K562 (cell line): ENCODE results near the gene OR2T10. TPM values are rescaled to one million over a fixed set of nuclear protein-coding genes. Genes with fewer than 3 reads are reported as not detected.

Experiments
- ATAC-seq: fragments of 200-7000 bp; cut with Tn5 transposase; 3 replicates; pipeline ENCODE4 v1.9.1; 2020; ENCODE audit warnings: moderate library complexity
- BruUV-seq: library from RNA; stranded (reverse); fragments of 400-500 nt; replicated peaks from 2 replicates; lab custom pipeline; 2021; lab: Mats Ljungman, UMichigan
- CTCF ChIA-PET: fragments of 300-600 bp; formaldehyde crosslinking; extraction: SDS; loops from one replicate; lab custom pipeline; 2021; ENCODE audit warnings: low intra/inter-chr PET ratio; lab: Yijun Ruan, JAX
- POLR2A ChIA-PET: fragments of 300-600, 350-650 bp; sonication (Branson Sonifier 250); formaldehyde crosslinking; extraction: SDS; loops from one replicate; lab custom pipeline; 2021; ENCODE audit warnings: antibody characterized with exemption, inconsistent platforms; lab: Yijun Ruan, JAX
- DNase-seq, 4 experiments: peaks; one replicate each; pipeline versions ENCODE4 v3.0.0 to v3.0.0-alpha.2; 2011 to 2018; ENCODE audit warnings: low spot score in 3 of 4, mixed read lengths in 3 of 4; ENCODE audit errors: extremely low read depth in 1 of 4
- FAIRE-seq: peaks from 2 replicates; lab custom pipeline; 2011; peaks lifted over from hg19 to GRCh38; lab: Jason Lieb, UNC
- H2AFZ ChIP-seq: 2 replicates; pipeline ENCODE4 v1.6.0; 2011; ENCODE audit warnings: low read depth, low read length, control low read depth, inconsistent platforms
- H3K27ac ChIP-seq: fragments of 200-600 bp; 3 replicates; pipeline ENCODE4 v1.8.0; 2011; ENCODE audit warnings: low read depth, mild to moderate bottlenecking, control low read depth, inconsistent platforms, low read length, moderate library complexity, mixed read lengths; ENCODE audit errors: extremely low read depth
- H3K27me3 ChIP-seq, 2 experiments: fragments of 300-600 bp in 1 of 2; 2 replicates in 1 of 2; 3 replicates in 1 of 2; pipeline versions ENCODE4 v1.6.0 to v1.8.0; 2011; ENCODE audit warnings: inconsistent platforms in 2 of 2, low read length in 2 of 2, mild to moderate bottlenecking in 1 of 2, mixed read lengths in 1 of 2, moderate library complexity in 1 of 2; ENCODE audit not compliant: control insufficient read depth in 2 of 2, insufficient read depth in 2 of 2
- H3K36me3 ChIP-seq: fragments of 300-600 bp; 3 replicates; pipeline ENCODE4 v1.8.0; 2011; ENCODE audit warnings: mild to moderate bottlenecking, low read length, inconsistent platforms; ENCODE audit not compliant: control insufficient read depth, insufficient read depth
- H3K4me1 ChIP-seq, 2 experiments: fragments of 200-600 bp in 1 of 2; replicated peaks in 1 of 2; 2 replicates in 1 of 2; 3 replicates in 1 of 2; pipeline versions ENCODE4 v1.5.1 to v1.8.0; 2011; ENCODE audit warnings: inconsistent platforms in 2 of 2, low read length in 2 of 2, mild to moderate bottlenecking in 1 of 2, mixed read lengths in 1 of 2, moderate library complexity in 1 of 2; ENCODE audit not compliant: control insufficient read depth in 2 of 2, insufficient read depth in 2 of 2
- H3K4me2 ChIP-seq: 2 replicates; pipeline ENCODE4 v1.6.1; 2011; ENCODE audit warnings: low read length, control low read depth, inconsistent platforms, mixed read lengths; ENCODE audit not compliant: insufficient read depth
- H3K4me3 ChIP-seq: fragments of 200-600 bp; sonication (generic), shearing (Covaris generic); 2 replicates; pipeline ENCODE4 v1.5.1; 2016; ENCODE audit warnings: control low read depth, inconsistent platforms
- H3K79me2 ChIP-seq: fragments of 200-600 bp; 3 replicates; pipeline ENCODE4 v1.8.0; 2011; ENCODE audit warnings: low read length, inconsistent platforms; ENCODE audit not compliant: control insufficient read depth, insufficient read depth
- H3K9ac ChIP-seq, 2 experiments: 2 replicates each; pipeline versions ENCODE4 v1.6.0 to v1.6.1; 2011; ENCODE audit warnings: low read depth in 2 of 2, low read length in 2 of 2, control low read depth in 1 of 2, inconsistent platforms in 1 of 2, mild to moderate bottlenecking in 1 of 2, mixed read lengths in 1 of 2; ENCODE audit not compliant: insufficient read depth in 1 of 2
- H3K9me1 ChIP-seq: one replicate; pipeline ENCODE4 v1.6.0; 2011; ENCODE audit warnings: inconsistent platforms, mild to moderate bottlenecking, low read length, moderate library complexity; ENCODE audit not compliant: control insufficient read depth, insufficient read depth
- H3K9me3 ChIP-seq: replicated peaks from 2 replicates; pipeline ENCODE4 v1.5.1; 2011; ENCODE audit warnings: low read depth, low read length, inconsistent platforms; ENCODE audit not compliant: control insufficient read depth, insufficient read depth
- H4K20me1 ChIP-seq: replicated peaks from 2 replicates; pipeline ENCODE4 v1.6.1; 2011; ENCODE audit warnings: low read length, inconsistent platforms, mixed read lengths; ENCODE audit not compliant: control insufficient read depth, insufficient read depth
- ARHGAP35 ChIP-seq: fragments of 450-650 bp; IDR thresholded peaks from 2 replicates; pipeline ENCODE4 v1.6.1; 2018; ENCODE audit not compliant: partially characterized antibody
- BHLHE40 ChIP-seq: IDR thresholded peaks from 2 replicates; pipeline ENCODE4 v1.6.1; 2011; ENCODE audit warnings: low read length, improper control_type of control experiment
- C11orf30 ChIP-seq: fragments of 450-650 bp; IDR thresholded peaks from 2 replicates; pipeline ENCODE4 v1.6.1; 2016; ENCODE audit warnings: low read depth, mild to moderate bottlenecking
- CBX5 ChIP-seq: IDR thresholded peaks from 2 replicates; pipeline ENCODE4 v1.6.1; 2014; ENCODE audit warnings: low read depth, borderline replicate concordance
- CC2D1A ChIP-seq: fragments of 450-650 bp; IDR thresholded peaks from 2 replicates; pipeline ENCODE4 v1.6.1; 2017; ENCODE audit warnings: mild to moderate bottlenecking
- DMBX1 ChIP-seq: fragments of 250-450 bp; sonication (Bioruptor Pico); IDR thresholded peaks from 2 replicates; pipeline ENCODE4 v1.8.0; 2022; ENCODE audit warnings: inconsistent platforms, mild to moderate bottlenecking, moderate library complexity, borderline replicate concordance
- KAT2B ChIP-seq: IDR thresholded peaks from one replicate; pipeline ENCODE4 v1.6.1; 2012; ENCODE audit warnings: low read depth, mild to moderate bottlenecking, control low read depth, inconsistent platforms, low read length, moderate library complexity
- MAFF ChIP-seq: IDR thresholded peaks from 2 replicates; pipeline ENCODE4 v1.6.1; 2012; ENCODE audit warnings: low read length, improper control_type of control experiment
- MAFG ChIP-seq: fragments of 450-650 bp; conservative IDR thresholded peaks from 2 replicates; pipeline ENCODE4 v1.6.1; 2016; ENCODE audit warnings: missing genetic modification characterization, missing compliant biosample characterization
- MAFK ChIP-seq: IDR thresholded peaks from 2 replicates; pipeline ENCODE4 v1.6.1; 2011; ENCODE audit warnings: low read length, improper control_type of control experiment
- NUFIP1 ChIP-seq: fragments of 450-650 bp; IDR thresholded peaks from 2 replicates; pipeline ENCODE4 v1.6.1; 2018; ENCODE audit not compliant: partially characterized antibody
- SMAD2 ChIP-seq: fragments of 150-350 bp; IDR thresholded peaks from 2 replicates; pipeline ENCODE4 v1.6.1; 2014; ENCODE audit warnings: low read depth, mild to moderate bottlenecking, low read length
- SNRNP70 ChIP-seq: fragments of 200-400 bp; formaldehyde crosslinking; optimal IDR thresholded peaks from 2 replicates; pipeline ENCODE3; 2017; ENCODE audit warnings: low read depth, low read length
- ZNF121 ChIP-seq: sonication (generic); formaldehyde crosslinking; conservative IDR thresholded peaks from 2 replicates; pipeline ENCODE4 v1.8.0; 2022; ENCODE audit warnings: missing genetic modification reagents
- ZNF133 ChIP-seq: fragments of 250-450 bp; sonication (Bioruptor Pico); IDR thresholded peaks from 2 replicates; pipeline ENCODE4 v1.4.0; 2020; ENCODE audit warnings: mild to moderate bottlenecking
- ZNF134 ChIP-seq: fragments of 250-450 bp; sonication (Bioruptor Pico); conservative IDR thresholded peaks from 2 replicates; pipeline ENCODE4 v1.4.0; 2020
- ZNF24 ChIP-seq: fragments of 450-650 bp; IDR thresholded peaks from 2 replicates; pipeline ENCODE4 v1.6.1; 2016
- ZNF316 ChIP-seq: fragments of 450-650 bp; IDR thresholded peaks from 2 replicates; pipeline ENCODE4 v1.6.1; 2016
- ZNF347 ChIP-seq: fragments of 450-650 bp; formaldehyde crosslinking; IDR thresholded peaks from 2 replicates; pipeline ENCODE4 v1.4.0; 2020; ENCODE audit warnings: low read depth, mild to moderate bottlenecking, moderate library complexity
- WGBS: fragments of 100-300 bp; shearing (Covaris generic); methylation state at CpG from one replicate; pipeline ENCODE4 v1.1.6; 2016; ENCODE audit warnings: low coverage, mixed read lengths; ENCODE audit not compliant: insufficient coverage; ENCODE audit errors: missing lambda C conversion rate; 5-methylcytosine and 5-hydroxymethylcytosine counted together
- in situ Hi-C: fragments of 300-500 bp; cut with MboI; formaldehyde crosslinking; loops from 4 replicates; pipeline ENCODE4 v1.15.0; 2018; ENCODE audit warnings: inconsistent platforms, mixed read lengths
- intact Hi-C: fragments of 100-400 bp; cut with micrococcal nuclease; formaldehyde crosslinking; loops from 2 replicates; pipeline ENCODE4 v1.14.2; 2022
- polyA plus RNA-seq, 8 experiments: library from polyadenylated mRNA; depleted of rRNA in 4 of 8; stranded (reverse) in 5 of 8; unstranded in 3 of 8; fragments of >200 nt; fragmentation: Nextera tagmentation in 2 of 8; fragmentation: Illumina TruSeq in 1 of 8; extraction: Ambion mirVana in 2 of 8; extraction: Trizol in 1 of 8; gene quantifications; 2 replicates each; pipeline versions ENCODE4 v1.2.1 to v1.2.3, GENCODE V29; 2011 to 2014; ENCODE audit warnings: inconsistent platforms in 1 of 8, missing spikeins in 1 of 8
- total RNA-seq, 7 experiments: library from RNA; depleted of rRNA in 6 of 7; stranded (reverse); fragments of >200 nt in 6 of 7; fragmentation: Illumina TruSeq in 2 of 7; extraction: Trizol in 2 of 7; gene quantifications; 2 replicates each; pipeline versions ENCODE4 v1.2.1 to v1.2.3, GENCODE V29; 2011 to 2021; ENCODE audit warnings: low replicate concordance in 1 of 7

OR2T10 gene
- total and polyA plus RNA-seq, 9 of the 15 experiments (the other 6 are each of a cell fraction or from before 2014, with no cell fraction given): not detected

GRCh38 chr1:248592655-248593054 lies 4.8 kb downstream of the OR2T10 start:
- no peak overlapping the region for H3K27ac ChIP-seq
- ChIA-PET POLR2A (no interaction called here), CTCF (no interaction called here)
- no peak overlapping the region for H2AFZ ChIP-seq
- H3K36me3 ChIP-seq: no peaks in the 10 kb centered on the region
- H3K4me1 ChIP-seq: no peaks in the 10 kb centered on the region; a peak in 1 of 5 replicates
- intact Hi-C loops (no loop called here), in situ Hi-C loops (no loop called here)
- H3K9ac ChIP-seq: no peak overlapping the region
- H3K79me2 ChIP-seq: no peaks in the 10 kb centered on the region
- 0% methylated on average over 1 of the region's 1 CpG for WGBS
- no peaks in the 10 kb centered on the region for H3K9me1 ChIP-seq
- no peaks in the 10 kb centered on the region for H3K27me3 ChIP-seq
- BruUV-seq: no TSS peak
- H3K4me2 ChIP-seq: no peak overlapping the region
- FAIRE-seq (no peak), ATAC-seq (no peak), DNase-seq (no peak)
- no peaks in the 10 kb centered on the region for H4K20me1 ChIP-seq
- TF ChIP-seq ZNF134 (CRISPR knock-in tag) (no peak), SNRNP70 (no peak), CBX5 (no peak), KAT2B (no peak), SMAD2 (no peak), ZNF316 (peak; percentile 56; the same call in 1 of the 2 replicates), C11orf30 (peak; percentile 45; the same call in 1 of the 2 replicates), ZNF24 (no peak), BHLHE40 (no peak), MAFG (peak; percentile 75), CC2D1A (no peak), ZNF347 (CRISPR knock-in tag) (no peak), DMBX1 (no peak), MAFK (peak; percentile 75), ARHGAP35 (no peak), NUFIP1 (no peak), ZNF133 (CRISPR knock-in tag) (no peak), MAFF (peak; percentile 72), ZNF121 (CRISPR knock-in tag) (no peak)
- no peaks in the 10 kb centered on the region for H3K9me3 ChIP-seq
- no peak overlapping the region for H3K4me3 ChIP-seq
